ENCODE results near the gene TIA1.
"Not testable (repeated sequence)": the region's sequence is repeated elsewhere in the genome, so short reads cannot be mapped to it uniquely, and the experiment has no call there.

Gene TIA1, protein sequence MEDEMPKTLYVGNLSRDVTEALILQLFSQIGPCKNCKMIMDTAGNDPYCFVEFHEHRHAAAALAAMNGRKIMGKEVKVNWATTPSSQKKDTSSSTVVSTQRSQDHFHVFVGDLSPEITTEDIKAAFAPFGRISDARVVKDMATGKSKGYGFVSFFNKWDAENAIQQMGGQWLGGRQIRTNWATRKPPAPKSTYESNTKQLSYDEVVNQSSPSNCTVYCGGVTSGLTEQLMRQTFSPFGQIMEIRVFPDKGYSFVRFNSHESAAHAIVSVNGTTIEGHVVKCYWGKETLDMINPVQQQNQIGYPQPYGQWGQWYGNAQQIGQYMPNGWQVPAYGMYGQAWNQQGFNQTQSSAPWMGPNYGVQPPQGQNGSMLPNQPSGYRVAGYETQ

DNA sequence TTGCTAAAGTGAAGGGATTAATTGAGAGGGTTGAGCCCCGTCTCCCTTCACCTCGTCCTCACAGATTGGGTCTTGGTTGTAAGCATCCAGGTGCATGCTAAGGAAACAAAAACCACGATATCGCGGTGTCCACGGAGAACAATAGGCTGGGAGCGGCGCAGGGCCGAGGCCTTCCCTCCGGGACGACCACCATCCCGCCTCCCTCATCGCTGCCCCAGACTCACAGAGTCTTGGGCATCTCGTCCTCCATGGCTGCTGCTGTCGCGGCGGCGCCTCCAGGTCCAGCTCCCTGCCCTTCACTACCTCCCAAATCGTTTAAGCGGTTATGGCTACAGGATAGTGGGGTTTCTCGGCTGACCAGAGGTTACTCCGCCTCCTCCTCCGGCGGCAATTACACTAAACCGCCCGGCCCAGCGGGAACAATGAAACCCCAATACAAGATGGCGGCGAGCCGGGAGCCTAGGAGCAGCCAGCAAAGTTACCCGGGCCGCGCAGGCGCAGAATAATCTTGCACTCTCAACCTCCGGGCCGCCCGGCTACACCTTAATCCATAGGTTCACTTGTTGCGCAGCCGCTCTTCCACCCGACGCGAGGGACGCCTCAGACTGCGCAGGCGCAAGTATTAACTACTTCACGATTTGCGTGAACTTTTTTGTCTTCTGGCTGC, at the start of gene TIA1:
Gene TIA1, minus strand, starts transcription at position 448 of the 667 bp plus-strand sequence. Its CDS starts 198 bp downstream, at position 250.
- peak; percentile 95 to 98 for DNase-seq

DNA sequence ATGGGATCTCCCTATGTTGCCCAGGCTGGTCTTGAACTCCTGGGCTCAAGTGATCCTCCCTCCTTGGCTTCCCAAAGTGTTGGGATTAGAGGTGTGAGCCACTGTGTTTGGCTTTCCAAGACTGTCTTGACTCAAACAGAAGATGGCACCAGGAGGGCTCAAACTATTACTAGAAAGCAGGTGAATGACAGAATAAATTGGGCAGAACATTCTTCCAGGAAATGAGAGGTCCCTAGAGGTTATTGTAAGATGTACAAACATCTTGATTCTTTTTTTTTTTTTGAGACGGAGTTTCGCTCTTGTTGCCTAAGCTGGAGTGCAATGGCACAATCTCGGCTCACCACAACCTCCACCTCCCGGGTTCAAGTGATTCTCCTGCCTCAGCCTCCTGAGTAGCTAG, 49.4 kb upstream of the TIA1 start:
- not testable (repeated sequence) for DNase-seq

DNA sequence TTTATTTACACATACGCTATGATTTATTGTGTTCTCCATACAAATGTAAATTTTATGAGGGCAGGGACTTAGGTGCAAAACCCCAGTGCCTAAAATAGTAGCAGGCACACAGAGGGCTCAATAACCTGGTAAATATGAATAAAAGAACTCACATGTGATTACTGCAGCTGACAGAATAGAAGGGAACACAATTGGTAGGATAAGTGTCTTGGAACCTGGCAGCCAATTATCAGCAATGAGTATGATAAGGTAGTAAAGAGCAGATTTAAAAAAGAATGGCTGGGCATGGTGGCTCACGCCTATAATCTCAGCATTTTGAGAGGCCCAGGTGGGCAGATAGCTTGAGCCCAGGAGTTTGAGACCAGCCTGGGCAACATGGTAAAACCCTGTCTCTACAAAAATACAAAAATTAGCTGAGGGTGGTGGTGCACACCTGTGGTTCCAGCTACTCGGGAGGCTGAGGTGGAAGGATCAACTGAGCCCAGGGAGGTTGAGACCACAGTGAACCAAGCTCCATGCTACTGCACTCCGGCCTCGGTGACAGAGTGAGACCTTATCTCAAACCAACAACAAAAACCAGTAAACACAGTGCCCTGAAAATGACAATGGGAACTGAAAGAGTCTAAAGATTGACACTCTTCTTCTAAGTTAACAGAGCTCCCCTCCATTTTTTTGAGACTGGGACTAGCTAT, 35.2 kb upstream of the TIA1 start:
- no peak for DNase-seq

DNA sequence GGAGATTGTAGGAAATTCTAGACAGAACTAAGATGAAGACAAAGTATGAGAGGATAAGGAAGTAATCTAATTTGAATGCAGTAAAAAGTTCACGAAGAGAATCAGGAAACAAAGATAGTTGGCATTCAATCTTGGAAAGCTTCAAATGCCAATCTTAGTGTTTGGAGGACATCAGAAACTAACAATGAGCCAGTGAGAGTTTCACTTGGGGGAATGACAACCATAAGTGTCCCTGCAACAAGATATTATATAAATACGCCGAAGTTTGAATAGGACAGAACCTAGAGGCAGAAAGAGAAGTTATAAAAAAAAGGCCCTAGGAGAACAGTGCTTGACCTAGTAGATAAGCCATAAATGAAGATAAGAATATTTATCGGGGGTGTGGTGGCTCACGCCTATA, 34.0 kb upstream of the TIA1 start:
- no peak for DNase-seq

DNA sequence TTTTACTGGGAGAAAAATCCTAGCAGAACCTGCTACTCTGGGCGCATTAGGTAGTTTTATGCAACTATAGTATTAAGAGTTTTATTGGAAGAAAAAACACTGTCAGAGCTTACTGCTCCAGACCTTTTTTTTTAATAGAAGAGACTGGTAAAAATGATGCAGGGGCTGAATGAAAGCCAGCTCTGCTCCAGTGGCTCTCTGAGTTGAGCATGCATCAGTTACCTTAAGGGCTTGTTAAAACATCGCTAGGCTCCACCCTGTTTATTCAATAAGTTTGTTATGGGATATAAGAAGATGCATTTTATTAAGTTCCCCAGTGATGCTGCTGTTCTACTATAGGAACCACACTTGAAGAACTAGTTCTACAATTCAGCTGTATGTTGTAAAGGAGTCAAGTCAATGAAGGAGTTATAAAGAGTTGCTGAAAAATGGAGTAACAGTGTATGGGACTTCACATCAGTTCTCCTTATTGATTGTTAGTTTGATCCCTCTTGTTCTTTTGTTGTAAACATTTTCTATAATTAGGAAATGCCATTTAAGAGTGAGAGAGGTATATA, 31.9 kb upstream of the TIA1 start:
- no peak for DNase-seq

DNA sequence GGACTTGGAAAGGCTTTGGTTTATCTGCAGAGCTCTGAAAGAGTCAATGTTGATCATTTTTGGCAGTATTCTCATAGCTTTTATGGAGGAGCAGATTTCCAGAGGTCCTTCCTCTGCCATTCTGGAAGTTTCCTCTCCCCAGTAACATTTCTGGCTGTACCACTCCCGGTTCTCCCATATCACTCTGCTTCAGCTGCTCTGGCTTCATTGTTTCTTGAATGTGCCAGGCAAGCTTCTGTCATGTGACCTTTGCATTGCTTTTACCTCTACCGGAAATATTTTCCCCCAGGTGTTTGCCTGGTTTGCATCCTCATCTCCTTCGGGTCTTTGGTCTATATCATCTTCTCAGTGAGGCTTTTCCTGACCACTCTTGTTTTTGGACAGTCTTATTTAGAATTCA, 21.9 kb upstream of the TIA1 start:
- DNase-seq: no peak

DNA sequence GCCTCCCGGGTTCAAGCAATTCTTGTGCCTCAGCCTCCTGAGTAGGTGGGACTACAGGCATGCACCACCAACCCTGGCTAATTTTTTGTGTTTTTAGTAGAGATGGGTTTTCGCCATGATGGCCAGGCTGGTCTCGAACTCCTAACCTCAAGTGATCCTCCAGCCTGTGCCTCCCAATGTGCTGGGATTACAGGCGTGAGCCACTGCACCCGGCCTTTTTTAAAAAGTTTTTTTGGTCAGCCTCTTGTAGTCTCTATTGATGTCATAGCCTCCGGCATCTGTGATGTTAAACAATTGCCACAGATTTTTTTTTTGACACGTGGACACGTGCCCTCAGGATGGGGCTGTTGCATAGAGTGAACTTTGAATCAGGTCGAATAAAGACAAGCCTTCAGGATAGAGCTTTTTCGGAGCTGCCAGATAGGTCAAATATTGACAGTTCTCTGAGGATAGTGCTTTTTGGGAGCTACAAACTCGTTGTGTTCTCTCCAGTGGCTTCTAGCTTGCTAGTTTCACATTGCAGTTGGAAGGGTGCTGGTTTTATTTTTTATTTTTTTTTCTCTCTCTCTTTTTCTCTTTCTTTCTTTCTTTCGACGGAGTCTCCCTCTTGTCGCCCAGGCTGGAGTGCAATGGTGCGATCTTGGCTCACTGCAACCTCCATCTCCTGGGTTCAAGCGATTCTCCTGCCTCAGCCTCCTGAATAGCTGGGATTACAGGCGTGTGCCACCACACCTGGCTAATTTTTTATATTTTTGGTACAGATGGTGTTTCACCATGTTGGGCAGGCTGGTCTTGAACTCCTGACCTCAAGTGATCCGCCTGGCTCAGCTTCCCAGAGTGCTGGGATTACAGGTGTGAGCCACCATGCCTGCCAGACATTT, 21.2 kb upstream of the TIA1 start:
- not testable (repeated sequence) for DNase-seq

DNA sequence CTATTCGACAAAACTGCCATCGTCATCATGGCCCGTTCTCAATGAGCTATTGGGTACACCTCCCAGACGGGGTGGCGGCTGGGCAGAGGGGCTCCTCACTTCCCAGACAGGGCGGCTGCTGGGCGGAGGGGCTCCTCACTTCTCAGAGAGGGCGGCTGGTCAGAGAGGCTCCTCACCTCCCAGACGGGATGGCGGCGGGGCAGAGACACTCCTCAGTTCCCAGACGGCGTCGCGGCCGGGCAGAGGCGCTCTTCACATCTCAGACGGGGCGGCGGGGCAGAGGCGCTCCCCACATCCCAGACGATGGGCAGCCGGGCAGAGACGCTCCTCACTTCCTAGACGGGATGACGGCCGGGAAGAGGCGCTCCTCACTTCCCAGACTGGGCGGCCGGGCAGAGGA, 18.5 kb upstream of the TIA1 start:
- not testable (repeated sequence) for DNase-seq

DNA sequence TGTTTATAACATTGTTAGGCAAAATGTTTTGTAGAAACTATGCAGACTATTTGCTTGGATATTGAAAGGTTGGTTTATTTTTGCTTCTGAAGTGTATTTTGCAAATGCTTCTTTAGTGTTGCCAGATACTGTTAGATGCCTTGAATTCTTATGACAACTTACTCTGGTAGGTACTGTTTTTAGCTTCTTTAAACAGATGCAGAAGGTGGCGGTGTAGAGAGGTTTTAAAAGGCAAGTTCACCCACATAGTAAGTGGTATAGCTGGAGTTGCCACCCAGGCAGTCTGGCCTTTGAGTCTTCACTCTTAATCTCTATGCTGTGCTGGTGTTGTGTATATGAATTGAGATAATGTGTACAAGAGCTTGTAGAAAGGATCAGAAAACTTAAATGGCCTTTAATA, 13.1 kb upstream of the TIA1 start:
- no peak for DNase-seq

DNA sequence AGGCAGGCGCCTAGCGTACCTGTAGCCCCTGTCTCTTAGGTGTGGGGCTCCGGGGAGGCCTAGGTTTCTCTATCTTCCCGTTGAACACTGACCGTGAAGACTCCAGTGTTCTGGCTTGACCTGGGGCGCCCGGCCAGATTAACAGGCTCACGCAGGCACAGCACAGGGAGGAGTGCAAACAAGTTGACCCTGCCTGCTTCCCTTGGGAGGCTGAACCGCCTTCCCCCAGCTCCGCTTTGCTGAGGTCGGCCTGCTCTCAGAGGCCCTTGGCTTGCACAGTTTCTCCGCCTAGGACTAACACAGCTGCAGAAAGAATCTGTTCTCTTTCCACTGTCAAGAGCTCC, 10.1 kb upstream of the TIA1 start:
- no peak for DNase-seq

DNA sequence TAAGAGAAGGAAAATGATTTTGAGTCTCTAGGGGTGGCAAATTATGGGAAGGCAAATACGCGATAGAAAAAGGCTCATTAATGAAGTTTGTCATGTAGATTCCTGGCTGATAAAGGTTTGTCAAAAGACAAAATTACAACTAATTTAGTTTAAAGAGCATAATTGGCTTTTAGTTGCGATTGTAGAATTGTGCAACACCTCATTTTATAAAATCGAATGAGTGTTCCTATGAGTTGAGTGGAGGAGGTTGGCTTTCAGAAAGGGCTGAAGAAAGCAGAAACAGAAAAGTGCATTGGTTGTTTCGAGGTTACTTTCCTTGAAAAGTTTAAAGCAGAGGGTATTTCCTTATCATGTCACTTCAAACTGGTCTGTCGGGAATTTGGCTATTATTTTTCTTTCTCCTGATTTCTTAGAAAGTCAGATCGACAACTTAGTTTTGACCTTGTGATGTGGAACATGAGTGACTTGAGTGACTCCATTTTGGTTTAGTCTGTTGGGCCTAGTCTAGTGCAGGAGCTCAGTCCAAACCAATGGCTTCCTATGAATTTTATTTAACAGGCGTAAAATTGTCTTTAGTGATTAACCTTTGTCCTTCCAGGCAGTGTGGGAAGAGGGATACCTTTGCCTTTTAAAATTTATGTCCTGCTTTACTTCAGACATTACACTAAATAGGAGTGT, 7.3 kb upstream of the TIA1 start:
- no peak for DNase-seq

DNA sequence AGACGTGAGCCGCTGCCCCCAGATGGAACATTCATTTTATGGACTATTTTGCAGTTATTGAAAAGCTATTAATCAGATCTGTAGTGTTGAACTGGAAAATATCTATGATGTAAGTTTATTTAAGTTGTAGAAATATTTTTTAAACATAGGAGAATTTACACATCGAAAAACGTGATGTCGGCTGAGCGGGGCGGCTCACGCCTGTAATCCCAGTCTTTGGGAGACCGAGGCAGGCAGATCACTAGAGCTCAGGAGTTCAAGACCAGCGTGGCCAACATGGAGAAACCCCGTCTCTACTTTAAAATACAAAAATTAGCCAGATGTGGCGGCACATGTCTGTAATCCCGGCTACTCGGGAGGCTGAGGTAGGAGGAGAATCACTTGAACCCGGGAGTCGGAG, 2.0 kb upstream of the TIA1 start:
- DNase-seq: no peak

DNA sequence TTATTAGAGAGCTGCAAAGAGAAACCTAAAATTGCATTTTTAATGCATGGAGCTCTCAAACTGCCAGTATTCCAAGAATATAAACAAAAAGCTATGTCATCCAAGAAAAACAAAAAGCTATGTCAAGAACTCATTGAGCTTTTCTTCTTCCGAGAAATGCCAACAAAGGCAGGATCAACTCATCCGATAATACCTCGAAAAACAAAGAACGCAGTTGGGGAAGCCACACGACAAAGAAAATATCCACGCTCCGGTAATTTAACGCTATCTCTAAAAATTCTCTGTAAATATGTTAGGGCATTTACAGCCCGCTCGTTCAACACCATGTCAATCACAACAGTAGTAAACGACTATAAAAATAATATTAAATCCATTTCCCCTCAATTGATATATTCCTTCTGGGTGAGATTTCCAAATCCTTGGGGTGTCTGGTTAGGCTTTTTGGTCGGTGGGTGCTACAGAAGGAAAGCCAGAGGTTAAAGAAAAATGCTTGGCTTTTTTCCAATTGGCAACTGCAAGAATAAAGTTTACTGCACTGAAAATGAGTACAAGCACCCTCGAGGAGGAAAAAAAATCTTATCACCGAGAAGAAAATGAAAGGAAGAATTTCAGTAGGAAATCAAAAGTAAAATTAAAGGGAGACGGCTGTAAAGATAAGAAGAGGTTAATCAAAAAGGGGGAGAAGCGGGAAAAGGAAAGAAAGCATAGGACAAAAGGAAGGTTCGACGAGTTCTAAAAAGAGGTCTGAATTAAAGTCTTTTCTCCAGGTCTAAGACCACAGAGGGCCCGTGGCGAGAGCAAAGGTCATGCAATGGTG, 856 bp downstream of the TIA1 start:
- no peak for DNase-seq

DNA sequence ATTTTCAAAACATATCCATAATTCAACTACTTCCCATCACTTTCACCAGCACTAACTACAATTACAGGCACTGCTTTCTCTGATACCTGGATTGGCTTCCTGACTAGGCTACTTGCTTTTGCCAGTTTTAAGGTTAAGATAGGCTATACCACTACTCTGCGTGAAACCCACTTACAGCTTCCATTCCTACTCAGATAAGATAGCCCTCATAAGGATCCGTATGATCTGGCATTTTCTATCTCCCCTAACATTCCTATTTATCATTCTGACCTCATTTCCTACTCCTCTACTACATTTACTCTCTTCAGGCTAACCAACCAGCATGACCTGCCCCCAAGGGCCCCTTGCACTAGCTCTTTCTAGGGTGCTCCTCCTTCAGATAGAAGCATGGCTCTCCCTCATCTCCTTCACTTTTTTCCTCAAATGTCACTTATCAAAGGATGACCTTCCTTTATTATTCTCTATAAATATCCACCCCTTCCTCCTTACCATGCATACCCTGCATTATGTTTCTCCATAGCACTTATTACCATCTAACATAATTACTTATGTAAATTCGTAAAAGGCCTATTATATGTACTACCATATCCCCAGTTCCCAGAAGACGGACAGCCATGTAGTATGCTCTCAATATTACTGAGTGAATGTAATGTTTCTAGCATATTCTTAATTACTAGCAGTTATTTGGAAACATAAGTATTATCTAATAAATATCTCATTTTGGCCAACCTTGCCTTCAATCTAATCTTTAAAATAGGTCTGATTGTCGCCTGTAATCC, 4.4 kb downstream of the TIA1 start:
- no peak for DNase-seq

DNA sequence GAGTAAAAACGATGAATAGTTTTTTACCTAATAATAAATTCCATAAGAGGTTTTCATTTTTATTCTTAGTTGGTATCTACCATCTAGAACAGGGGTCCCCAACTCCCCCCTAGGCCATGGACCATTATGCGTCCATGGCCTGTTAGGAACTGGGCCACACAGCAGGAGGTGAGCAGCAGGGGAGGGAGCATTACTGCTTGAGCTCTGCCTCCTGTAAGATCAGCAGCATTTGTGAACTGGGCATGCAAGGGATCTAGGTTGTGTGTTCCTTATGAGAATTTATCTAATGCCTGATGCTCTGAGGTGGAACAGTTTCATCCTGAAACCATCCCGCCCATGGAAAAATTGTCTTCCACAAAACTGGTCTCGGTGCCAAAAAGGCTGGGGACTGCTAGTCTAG, 5.9 kb downstream of the TIA1 start:
- DNase-seq: no peak

DNA sequence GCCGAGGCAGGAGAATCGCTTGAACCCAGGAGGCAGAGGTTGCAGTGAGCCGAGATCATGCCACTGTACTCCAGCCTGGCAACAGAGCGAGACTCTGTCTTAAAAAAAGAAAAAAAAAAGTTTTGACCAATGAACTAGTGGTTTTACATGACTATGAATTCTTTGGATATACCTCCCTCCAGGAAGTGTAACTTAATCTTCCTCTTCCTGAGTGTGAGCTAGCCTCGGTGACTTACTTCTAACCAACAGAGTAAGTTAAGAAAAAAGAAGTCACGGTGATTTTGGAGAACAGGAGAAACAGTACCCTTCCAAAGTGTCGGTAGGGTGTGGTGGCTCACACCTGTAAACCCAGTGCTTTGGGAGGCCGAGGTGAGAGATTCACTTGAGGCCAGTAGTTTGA, 7.1 kb downstream of the TIA1 start:
- peak in 1 of 2 experiments; percentile 14 for DNase-seq

DNA sequence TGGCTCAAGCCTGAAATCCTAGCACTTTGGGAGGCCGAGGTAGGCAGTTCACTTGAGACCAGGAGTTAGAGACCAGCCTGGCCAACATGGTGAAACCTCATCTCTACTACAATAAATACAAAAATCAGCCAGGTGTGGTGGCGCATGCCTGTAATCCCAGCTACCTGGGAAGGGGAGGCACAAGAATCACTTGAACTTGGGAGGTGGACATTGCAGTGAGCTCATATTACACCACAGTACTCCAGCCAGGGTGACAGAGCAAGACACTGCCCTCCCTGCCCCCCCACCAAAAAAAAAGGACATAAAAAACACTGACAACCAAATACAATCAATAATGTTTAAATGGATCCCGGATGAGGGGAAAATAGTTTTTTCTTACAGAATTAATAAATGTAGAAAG, 7.8 kb downstream of the TIA1 start:
- no peak for DNase-seq

DNA sequence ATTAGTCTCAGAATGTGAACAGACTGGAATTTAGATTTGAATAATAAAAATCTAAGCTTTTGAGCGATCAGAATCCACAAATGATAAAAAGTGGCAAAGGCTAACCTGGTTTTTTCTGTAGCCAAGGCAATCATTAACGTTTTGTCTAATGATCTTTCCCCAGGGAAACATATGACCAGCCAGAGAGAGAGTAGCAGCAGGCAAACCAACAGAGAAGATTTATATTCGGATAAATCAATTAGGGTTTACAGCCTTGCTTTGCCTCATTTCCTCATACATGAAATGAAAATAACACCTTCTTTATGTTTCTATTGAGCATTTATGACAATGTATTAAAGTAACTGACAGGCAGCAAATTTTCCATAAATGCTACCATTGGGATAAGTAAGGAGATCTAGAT, 14.5 kb downstream of the TIA1 start:
- DNase-seq: no peak

DNA sequence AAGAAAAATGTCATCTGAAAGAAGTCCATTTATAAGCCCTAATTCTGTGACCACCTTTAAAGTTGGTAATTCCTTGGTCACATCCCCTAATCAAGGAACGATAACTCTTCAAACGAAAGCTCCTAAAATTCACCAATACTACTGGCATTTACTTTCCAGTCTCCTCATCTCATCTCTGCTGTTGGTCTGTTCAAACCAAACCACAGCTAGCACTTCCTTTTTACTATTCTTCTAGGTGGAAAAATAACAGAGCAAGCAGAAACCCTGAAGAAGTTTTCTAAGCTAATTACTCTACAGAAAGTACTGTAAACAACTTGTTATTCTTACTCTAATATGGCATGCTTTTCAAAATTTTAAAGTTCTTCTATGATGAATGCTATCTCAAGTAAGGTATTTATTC, 21.6 kb downstream of the TIA1 start:
- DNase-seq: no peak

DNA sequence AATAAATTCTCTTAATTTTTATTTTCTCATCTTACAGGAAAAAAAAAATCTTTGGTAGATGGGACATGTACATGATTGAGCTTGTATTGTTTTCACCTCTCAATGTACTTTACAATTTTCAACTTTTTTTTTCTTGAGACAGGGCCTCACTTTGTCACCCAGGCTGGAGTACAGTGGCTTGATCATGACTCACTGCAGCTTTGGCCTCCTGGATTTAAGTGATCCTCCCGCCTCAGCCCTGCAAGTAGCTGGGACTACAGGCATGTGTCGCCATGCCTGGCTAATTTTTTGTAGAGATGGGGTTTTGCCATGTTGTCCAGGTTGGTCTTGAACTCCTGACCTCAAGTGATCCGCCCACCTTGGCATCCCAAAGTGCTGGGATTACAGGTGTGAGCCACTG, 25.1 kb downstream of the TIA1 start:
- not testable (repeated sequence) for DNase-seq

All from SW 1271 (cell line).